Measurements from ENCODE around the gene LRRC8E. TPM values are rescaled to one million over a fixed set of nuclear protein-coding genes. Genes with fewer than 3 reads are reported as not detected.

The LRRC8E gene
- total RNA-seq, 1 experiment from 2014 or later, result 18.1 TPM

DNA sequence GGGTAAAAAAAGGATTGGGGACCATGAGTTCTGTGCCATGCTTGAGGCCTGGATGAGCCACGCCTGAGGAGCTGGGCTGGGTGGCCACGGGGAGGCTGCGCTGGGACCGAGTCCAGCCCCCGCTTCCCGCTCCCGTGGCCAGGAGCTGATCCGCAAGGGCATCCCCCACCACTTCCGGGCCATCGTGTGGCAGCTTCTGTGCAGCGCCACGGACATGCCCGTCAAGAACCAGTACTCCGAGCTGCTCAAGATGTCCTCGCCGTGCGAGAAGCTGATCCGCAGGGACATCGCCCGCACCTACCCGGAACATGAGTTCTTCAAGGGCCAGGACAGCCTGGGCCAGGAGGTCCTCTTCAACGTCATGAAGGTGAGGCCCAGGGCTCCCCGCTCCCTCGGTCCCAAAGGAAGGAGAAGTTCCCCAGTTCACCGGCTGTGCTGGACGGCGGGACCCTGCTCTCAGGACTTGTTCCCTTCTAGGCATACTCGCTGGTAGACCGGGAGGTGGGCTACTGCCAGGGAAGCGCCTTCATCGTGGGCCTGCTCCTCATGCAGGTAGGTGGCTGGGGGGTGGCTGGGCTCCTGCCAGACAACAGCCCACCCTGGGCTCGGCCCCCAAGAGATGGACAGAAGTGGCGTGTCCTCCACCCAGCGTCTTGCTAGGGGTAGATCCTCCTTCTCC, 39.4 kb upstream of the LRRC8E start:
- no TSS peak for BruUV-seq (replicated peaks)
- RAD21 ChIA-PET (ENCODE audit: low non-redundant PET in 1 of 2, low total read pairs in 2 of 2, uncharacterized antibody in 2 of 2, unreplicated experiment in 2 of 2), result interaction anchor here in 1 of 2 experiments (0.7 kb wide), 1 partner anchor 494 kb away, joined by 3 read pairs; no protein-coding TSS in a partner anchor
- DNase-seq (ENCODE audit: low read depth, low spot score) (no peak), ATAC-seq (no peak)
- POLR2A ChIA-PET, result no interaction called here
- no peak for TF ChIP-seq ZFX (IDR thresholded peaks at IDR 0.05)
- no peak for TF ChIP-seq FOSL1 (IDR thresholded peaks at IDR 0.05; ENCODE audit: low read depth)
- TF ChIP-seq POLR2A (IDR thresholded peaks at IDR 0.05; ENCODE audit: borderline replicate concordance, extremely low read depth, insufficient read depth, insufficient read length), result no peak
- TF ChIP-seq, protein P1, sequence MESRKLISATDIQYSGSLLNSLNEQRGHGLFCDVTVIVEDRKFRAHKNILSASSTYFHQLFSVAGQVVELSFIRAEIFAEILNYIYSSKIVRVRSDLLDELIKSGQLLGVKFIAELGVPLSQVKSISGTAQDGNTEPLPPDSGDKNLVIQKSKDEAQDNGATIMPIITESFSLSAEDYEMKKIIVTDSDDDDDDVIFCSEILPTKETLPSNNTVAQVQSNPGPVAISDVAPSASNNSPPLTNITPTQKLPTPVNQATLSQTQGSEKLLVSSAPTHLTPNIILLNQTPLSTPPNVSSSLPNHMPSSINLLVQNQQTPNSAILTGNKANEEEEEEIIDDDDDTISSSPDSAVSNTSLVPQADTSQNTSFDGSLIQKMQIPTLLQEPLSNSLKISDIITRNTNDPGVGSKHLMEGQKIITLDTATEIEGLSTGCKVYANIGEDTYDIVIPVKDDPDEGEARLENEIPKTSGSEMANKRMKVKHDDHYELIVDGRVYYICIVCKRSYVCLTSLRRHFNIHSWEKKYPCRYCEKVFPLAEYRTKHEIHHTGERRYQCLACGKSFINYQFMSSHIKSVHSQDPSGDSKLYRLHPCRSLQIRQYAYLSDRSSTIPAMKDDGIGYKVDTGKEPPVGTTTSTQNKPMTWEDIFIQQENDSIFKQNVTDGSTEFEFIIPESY (IDR thresholded peaks at IDR 0.05; ENCODE audit: extremely low read depth, insufficient replicate concordance, low read length), result no peak
- no peak for TF ChIP-seq RAD21 (IDR thresholded peaks at IDR 0.05; ENCODE audit: low read depth)
- TF ChIP-seq TCF7L2 (IDR thresholded peaks at IDR 0.05; ENCODE audit: borderline replicate concordance, extremely low read depth, insufficient read depth, insufficient read length), result no peak
- no peak for TF ChIP-seq SRF (IDR thresholded peaks at IDR 0.05; ENCODE audit: low read depth)
- no peak for TF ChIP-seq JUND (IDR thresholded peaks at IDR 0.05)
- no peak for TF ChIP-seq SIN3A (IDR thresholded peaks at IDR 0.05; ENCODE audit: low read depth)
- TF ChIP-seq SP1 (IDR thresholded peaks at IDR 0.05; ENCODE audit: low read depth), result no peak
- TF ChIP-seq POLR2AphosphoS5 (IDR thresholded peaks at IDR 0.05; ENCODE audit: low read depth, low read length), result no peak
- no peak for TF ChIP-seq ELF1 (IDR thresholded peaks at IDR 0.05; ENCODE audit: borderline replicate concordance, low read depth)
- TF ChIP-seq YY1 (IDR thresholded peaks at IDR 0.05; ENCODE audit: extremely low read depth, insufficient replicate concordance, low read depth, low read length), result no peak
- TF ChIP-seq, protein P2, sequence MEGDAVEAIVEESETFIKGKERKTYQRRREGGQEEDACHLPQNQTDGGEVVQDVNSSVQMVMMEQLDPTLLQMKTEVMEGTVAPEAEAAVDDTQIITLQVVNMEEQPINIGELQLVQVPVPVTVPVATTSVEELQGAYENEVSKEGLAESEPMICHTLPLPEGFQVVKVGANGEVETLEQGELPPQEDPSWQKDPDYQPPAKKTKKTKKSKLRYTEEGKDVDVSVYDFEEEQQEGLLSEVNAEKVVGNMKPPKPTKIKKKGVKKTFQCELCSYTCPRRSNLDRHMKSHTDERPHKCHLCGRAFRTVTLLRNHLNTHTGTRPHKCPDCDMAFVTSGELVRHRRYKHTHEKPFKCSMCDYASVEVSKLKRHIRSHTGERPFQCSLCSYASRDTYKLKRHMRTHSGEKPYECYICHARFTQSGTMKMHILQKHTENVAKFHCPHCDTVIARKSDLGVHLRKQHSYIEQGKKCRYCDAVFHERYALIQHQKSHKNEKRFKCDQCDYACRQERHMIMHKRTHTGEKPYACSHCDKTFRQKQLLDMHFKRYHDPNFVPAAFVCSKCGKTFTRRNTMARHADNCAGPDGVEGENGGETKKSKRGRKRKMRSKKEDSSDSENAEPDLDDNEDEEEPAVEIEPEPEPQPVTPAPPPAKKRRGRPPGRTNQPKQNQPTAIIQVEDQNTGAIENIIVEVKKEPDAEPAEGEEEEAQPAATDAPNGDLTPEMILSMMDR (IDR thresholded peaks at IDR 0.05 in 2 of 3, conservative IDR thresholded peaks at IDR 0.05 in 1 of 3; ENCODE audit: borderline replicate concordance in 1 of 3, insufficient read depth in 1 of 3, low read depth in 2 of 3, low read length in 2 of 3), result no peak
- TF ChIP-seq, protein P3, sequence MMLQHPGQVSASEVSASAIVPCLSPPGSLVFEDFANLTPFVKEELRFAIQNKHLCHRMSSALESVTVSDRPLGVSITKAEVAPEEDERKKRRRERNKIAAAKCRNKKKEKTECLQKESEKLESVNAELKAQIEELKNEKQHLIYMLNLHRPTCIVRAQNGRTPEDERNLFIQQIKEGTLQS (IDR thresholded peaks at IDR 0.05), result no peak
- TF ChIP-seq EZH2 (IDR thresholded peaks at IDR 0.05), result no peak
- TF ChIP-seq, protein P4, sequence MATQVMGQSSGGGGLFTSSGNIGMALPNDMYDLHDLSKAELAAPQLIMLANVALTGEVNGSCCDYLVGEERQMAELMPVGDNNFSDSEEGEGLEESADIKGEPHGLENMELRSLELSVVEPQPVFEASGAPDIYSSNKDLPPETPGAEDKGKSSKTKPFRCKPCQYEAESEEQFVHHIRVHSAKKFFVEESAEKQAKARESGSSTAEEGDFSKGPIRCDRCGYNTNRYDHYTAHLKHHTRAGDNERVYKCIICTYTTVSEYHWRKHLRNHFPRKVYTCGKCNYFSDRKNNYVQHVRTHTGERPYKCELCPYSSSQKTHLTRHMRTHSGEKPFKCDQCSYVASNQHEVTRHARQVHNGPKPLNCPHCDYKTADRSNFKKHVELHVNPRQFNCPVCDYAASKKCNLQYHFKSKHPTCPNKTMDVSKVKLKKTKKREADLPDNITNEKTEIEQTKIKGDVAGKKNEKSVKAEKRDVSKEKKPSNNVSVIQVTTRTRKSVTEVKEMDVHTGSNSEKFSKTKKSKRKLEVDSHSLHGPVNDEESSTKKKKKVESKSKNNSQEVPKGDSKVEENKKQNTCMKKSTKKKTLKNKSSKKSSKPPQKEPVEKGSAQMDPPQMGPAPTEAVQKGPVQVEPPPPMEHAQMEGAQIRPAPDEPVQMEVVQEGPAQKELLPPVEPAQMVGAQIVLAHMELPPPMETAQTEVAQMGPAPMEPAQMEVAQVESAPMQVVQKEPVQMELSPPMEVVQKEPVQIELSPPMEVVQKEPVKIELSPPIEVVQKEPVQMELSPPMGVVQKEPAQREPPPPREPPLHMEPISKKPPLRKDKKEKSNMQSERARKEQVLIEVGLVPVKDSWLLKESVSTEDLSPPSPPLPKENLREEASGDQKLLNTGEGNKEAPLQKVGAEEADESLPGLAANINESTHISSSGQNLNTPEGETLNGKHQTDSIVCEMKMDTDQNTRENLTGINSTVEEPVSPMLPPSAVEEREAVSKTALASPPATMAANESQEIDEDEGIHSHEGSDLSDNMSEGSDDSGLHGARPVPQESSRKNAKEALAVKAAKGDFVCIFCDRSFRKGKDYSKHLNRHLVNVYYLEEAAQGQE (IDR thresholded peaks at IDR 0.05; ENCODE audit: low read depth), result no peak
- TF ChIP-seq EZH2phosphoT487 (IDR thresholded peaks at IDR 0.05; ENCODE audit: borderline replicate concordance), result no peak
- TF ChIP-seq CBX3 (IDR thresholded peaks at IDR 0.05; ENCODE audit: low read depth), result no peak
- Histone ChIP-seq H3K4me2 (ENCODE audit: low read length) (no peak overlapping the region), H3K79me2 (ENCODE audit: insufficient read depth, low read length) (no peaks in the 10 kb centered on the region), H2AFZ (ENCODE audit: low read depth, low read length, poor library complexity, severe bottlenecking) (no peak overlapping the region), H3K9me3 (ENCODE audit: control insufficient read depth in 1 of 2, insufficient read depth in 1 of 2, low read depth in 1 of 2, low read length in 2 of 2) (no peaks in the 10 kb centered on the region), H3K9ac (ENCODE audit: low read length) (no peak overlapping the region), H3K27me3 (ENCODE audit: insufficient read depth, low read length) (no peaks in the 10 kb centered on the region), H3K9me2 (ENCODE audit: insufficient read depth) (no peaks in the 10 kb centered on the region), H3K4me3 (replicated peaks in 1 of 2; ENCODE audit: low read depth in 1 of 2, low read length in 2 of 2) (no peak overlapping the region), H3K36me3 (ENCODE audit: control insufficient read depth in 1 of 2, insufficient read depth in 2 of 2, low read length in 2 of 2) (no peaks in the 10 kb centered on the region), H4K20me1 (ENCODE audit: insufficient read depth) (no peaks in the 10 kb centered on the region), H3K27ac (ENCODE audit: low read depth, low read length) (no peak overlapping the region), H3K4me1 (ENCODE audit: control insufficient read depth in 1 of 2, insufficient read depth in 2 of 2, low read length in 2 of 2) (peaks cover 11 to 13% of the 10 kb centered on the region in 2 experiments; a peak in 3 of 4 replicates)
- CTCF ChIA-PET, result no interaction called here
- intact Hi-C loops (cut with micrococcal nuclease), result no loop called here

Measured in HCT116 (cell line).